Activated B cell treated with CpG ODN at 0.5 μM for 24 hours (primary cell): ENCODE results near the gene PDE3A. TPM values are rescaled to one million over a fixed set of nuclear protein-coding genes. Genes with fewer than 3 reads are reported as not detected.

Experiments
- ATAC-seq: fragments of 200-7000 bp; cut with Tn5 transposase; one replicate; pipeline ENCODE4 v1.10.0; 2021; ENCODE audit warnings: low read depth, mild to moderate bottlenecking, moderate library complexity
- CTCF ChIA-PET: fragments of 350-600 bp; sonication (Branson Sonifier 250); formaldehyde crosslinking; loops from one replicate; lab custom pipeline; 2021; ENCODE audit warnings: antibody characterized with exemption; lab: Charles Lee
- POLR2A ChIA-PET: fragments of 350-600 bp; sonication (Branson Sonifier 250); formaldehyde crosslinking; loops from one replicate; lab custom pipeline; 2021; ENCODE audit warnings: antibody characterized with exemption; lab: Charles Lee
- DNase-seq: peaks from one replicate; pipeline ENCODE4 v3.0.0; 2022
- H3K27ac Mint-ChIP-seq: one replicate; pipeline ENCODE4 v1.8.0; 2020; ENCODE audit warnings: mixed read lengths
- H3K27me3 Mint-ChIP-seq: one replicate; pipeline ENCODE4 v1.8.0; 2021; ENCODE audit warnings: mixed read lengths
- H3K36me3 Mint-ChIP-seq: one replicate; pipeline ENCODE4 v1.8.0; 2021; ENCODE audit warnings: low read depth, mixed read lengths
- H3K4me1 Mint-ChIP-seq: one replicate; pipeline ENCODE4 v1.8.0; 2021; ENCODE audit warnings: mixed read lengths
- H3K4me3 Mint-ChIP-seq: one replicate; pipeline ENCODE4 v1.8.0; 2020; ENCODE audit warnings: mild to moderate bottlenecking, mixed read lengths
- H3K9me3 Mint-ChIP-seq: one replicate; pipeline ENCODE4 v1.8.0; 2020; ENCODE audit warnings: mixed read lengths
- CTCF ChIP-seq: fragments of 200-600 bp; IDR thresholded peaks from one replicate; pipeline ENCODE4 v1.8.0; 2022; ENCODE audit warnings: antibody characterized with exemption, mild to moderate bottlenecking
- intact Hi-C: fragments of 100-400 bp; cut with micrococcal nuclease; formaldehyde crosslinking; loops from one replicate; pipeline ENCODE4 v1.15.1; 2024
- total RNA-seq: library from RNA; stranded (reverse); gene quantifications from 2 replicates; pipeline ENCODE4 v1.2.3, GENCODE V29; 2022

The PDE3A gene
- total RNA-seq, 1 donor from 2014 or later: not detected

GRCh38 chr12:20711846-20712245 is 343.5 kb downstream of the PDE3A start:
- DNase-seq (no peak), ATAC-seq (no peak)
- POLR2A ChIA-PET: no interaction called here
- Mint-ChIP-seq H3K27ac (no peak overlapping the region), H3K27me3 (no peaks in the 10 kb centered on the region), H3K9me3 (peaks cover 4% of the 10 kb centered on the region), H3K4me1 (no peaks in the 10 kb centered on the region), H3K4me3 (no peak overlapping the region), H3K36me3 (no peaks in the 10 kb centered on the region)
- CTCF ChIA-PET: no interaction called here
- intact Hi-C loops: no loop called here
- TF ChIP-seq CTCF: no peak

- POLR2A ChIA-PET: no interaction called here
- no peak for TF ChIP-seq CTCF
- CTCF ChIA-PET: no interaction called here
- DNase-seq (no peak), ATAC-seq (no peak)
- no peaks in the 10 kb centered on the region for H3K36me3 Mint-ChIP-seq
- H3K4me3 Mint-ChIP-seq: no peak overlapping the region
- H3K27me3 Mint-ChIP-seq: no peaks in the 10 kb centered on the region
- H3K9me3 Mint-ChIP-seq: peaks cover 5% of the 10 kb centered on the region
- H3K4me1 Mint-ChIP-seq: no peaks in the 10 kb centered on the region
- no peak overlapping the region for H3K27ac Mint-ChIP-seq
- intact Hi-C loops: no loop called here
These were observed 347.7 kb downstream of the PDE3A start for GRCh38 chr12:20716037-20716436.

- Mint-ChIP-seq H3K27ac (no peak overlapping the region), H3K27me3 (no peaks in the 10 kb centered on the region), H3K9me3 (peaks cover 5% of the 10 kb centered on the region), H3K4me1 (no peaks in the 10 kb centered on the region), H3K4me3 (no peak overlapping the region), H3K36me3 (no peaks in the 10 kb centered on the region)
- no peak for TF ChIP-seq CTCF
- CTCF ChIA-PET: no interaction called here
- intact Hi-C loops: no loop called here
- DNase-seq (no peak), ATAC-seq (no peak)
- POLR2A ChIA-PET: no interaction called here
These were observed 348.6 kb downstream of the PDE3A start for GRCh38 chr12:20716985-20717384.

GRCh38 chr12:20718294-20718693 is 350.0 kb downstream of the PDE3A start:
- ChIA-PET CTCF (no interaction called here), POLR2A (no interaction called here)
- ATAC-seq (no peak), DNase-seq (no peak)
- H3K4me1 Mint-ChIP-seq: no peaks in the 10 kb centered on the region
- intact Hi-C loops: no loop called here
- peaks cover 5% of the 10 kb centered on the region for H3K9me3 Mint-ChIP-seq
- no peak overlapping the region for H3K27ac Mint-ChIP-seq
- no peaks in the 10 kb centered on the region for H3K36me3 Mint-ChIP-seq
- no peaks in the 10 kb centered on the region for H3K27me3 Mint-ChIP-seq
- TF ChIP-seq CTCF: no peak
- no peak overlapping the region for H3K4me3 Mint-ChIP-seq

GRCh38 chr12:20722142-20722541 is 353.8 kb downstream of the PDE3A start:
- DNase-seq (no peak), ATAC-seq (no peak)
- POLR2A ChIA-PET: no interaction called here
- TF ChIP-seq CTCF: no peak
- no peaks in the 10 kb centered on the region for H3K4me1 Mint-ChIP-seq
- no peaks in the 10 kb centered on the region for H3K36me3 Mint-ChIP-seq
- H3K9me3 Mint-ChIP-seq: peaks cover 5% of the 10 kb centered on the region
- CTCF ChIA-PET: no interaction called here
- no peak overlapping the region for H3K27ac Mint-ChIP-seq
- H3K4me3 Mint-ChIP-seq: no peak overlapping the region
- intact Hi-C loops: no loop called here
- no peaks in the 10 kb centered on the region for H3K27me3 Mint-ChIP-seq
